A549 treated with DMSO at 1 μM for 4 hours (cell line): ENCODE data around the gene HBM. TPM values are rescaled to one million over a fixed set of nuclear protein-coding genes. Genes with fewer than 3 reads are reported as not detected.

Experiments used
- total RNA-seq: library from RNA; stranded (reverse); fragments of 200-300 nt; extraction: Qiagen RNA extraction; gene quantifications from 5 replicates; pipeline ENCODE4 v1.2.3, GENCODE V29; 2022; ENCODE audit warnings: low read depth

HBM gene
- not detected in 5 replicates for total RNA-seq

GRCh38 chr16:165539-166374, at the start of gene HBM:
TSS of gene HBM (plus strand) at chr16:165978. CDS start at chr16:165998, 20 bp downstream.

GRCh38 chr16:152141-153128, 13.3 kb upstream of the HBM start, which contains the start of gene HBZ:
TSS of gene HBZ (plus strand) at chr16:152644. CDS start at chr16:152910, 266 bp downstream.

DNA sequence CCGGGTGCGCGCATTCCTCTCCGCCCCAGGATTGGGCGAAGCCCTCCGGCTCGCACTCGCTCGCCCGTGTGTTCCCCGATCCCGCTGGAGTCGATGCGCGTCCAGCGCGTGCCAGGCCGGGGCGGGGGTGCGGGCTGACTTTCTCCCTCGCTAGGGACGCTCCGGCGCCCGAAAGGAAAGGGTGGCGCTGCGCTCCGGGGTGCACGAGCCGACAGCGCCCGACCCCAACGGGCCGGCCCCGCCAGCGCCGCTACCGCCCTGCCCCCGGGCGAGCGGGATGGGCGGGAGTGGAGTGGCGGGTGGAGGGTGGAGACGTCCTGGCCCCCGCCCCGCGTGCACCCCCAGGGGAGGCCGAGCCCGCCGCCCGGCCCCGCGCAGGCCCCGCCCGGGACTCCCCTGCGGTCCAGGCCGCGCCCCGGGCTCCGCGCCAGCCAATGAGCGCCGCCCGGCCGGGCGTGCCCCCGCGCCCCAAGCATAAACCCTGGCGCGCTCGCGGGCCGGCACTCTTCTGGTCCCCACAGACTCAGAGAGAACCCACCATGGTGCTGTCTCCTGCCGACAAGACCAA, 6.7 kb downstream of the HBM start, which contains the start of gene HBA2:
TSS of gene HBA2 (plus strand) at position 503 of the 568 bp plus-strand sequence. CDS start at position 540, 37 bp downstream.

GRCh38 chr16:176477-177382, 11.0 kb downstream of the HBM start, which contains the start of gene HBA1:
TSS of gene HBA1 (plus strand) at chr16:176680. CDS start at chr16:176717, 37 bp downstream.

DNA sequence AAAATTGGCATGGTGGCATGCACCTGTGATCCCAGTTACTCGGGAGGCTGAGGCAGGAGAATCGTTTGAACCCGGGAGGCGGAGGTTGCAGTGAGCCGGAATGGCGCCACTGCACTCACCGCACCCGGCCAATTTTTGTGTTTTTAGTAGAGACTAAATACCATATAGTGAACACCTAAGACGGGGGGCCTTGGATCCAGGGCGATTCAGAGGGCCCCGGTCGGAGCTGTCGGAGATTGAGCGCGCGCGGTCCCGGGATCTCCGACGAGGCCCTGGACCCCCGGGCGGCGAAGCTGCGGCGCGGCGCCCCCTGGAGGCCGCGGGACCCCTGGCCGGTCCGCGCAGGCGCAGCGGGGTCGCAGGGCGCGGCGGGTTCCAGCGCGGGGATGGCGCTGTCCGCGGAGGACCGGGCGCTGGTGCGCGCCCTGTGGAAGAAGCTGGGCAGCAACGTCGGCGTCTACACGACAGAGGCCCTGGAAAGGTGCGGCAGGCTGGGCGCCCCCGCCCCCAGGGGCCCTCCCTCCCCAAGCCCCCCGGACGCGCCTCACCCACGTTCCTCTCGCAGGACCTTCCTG, 14.4 kb downstream of the HBM start, which contains the start of gene HBQ1:
TSS of gene HBQ1 (plus strand) at position 359 of the 575 bp plus-strand sequence. CDS start at position 387, 28 bp downstream.

Other genes starting within 250 kb of the HBM start
- gene POLR3K, start 112.4 kb upstream of the HBM start, total RNA-seq, result 37.0 to 43.7 TPM (median 39.4 TPM) in 5 replicates
- 62.5 to 79.9 TPM (median 70.9 TPM) in 5 replicates for gene SNRNP25, start 112.2 kb upstream of the HBM start, total RNA-seq
- gene RHBDF1, start 93.3 kb upstream of the HBM start, total RNA-seq, result 24.9 to 31.2 TPM (median 28.4 TPM) in 5 replicates
- 58.1 to 76.9 TPM (median 69.5 TPM) in 5 replicates for gene MPG, start 87.8 kb upstream of the HBM start, total RNA-seq
- 22.9 to 34.2 TPM (median 29.7 TPM) in 5 replicates for gene NPRL3, start 27.3 kb upstream of the HBM start, total RNA-seq
- 0.12 to 0.26 TPM (median 0.19 TPM) in 3 of 5 replicates, not detected in the others for gene HBZ, start 13.3 kb upstream of the HBM start, total RNA-seq
- gene HBA2, start 6.9 kb downstream of the HBM start, total RNA-seq, result 0.23 to 0.44 TPM (median 0.27 TPM) in 3 of 5 replicates, not detected in the others
- 0.79 to 1.4 TPM (median 1.1 TPM) in 5 replicates for gene HBA1, start 10.7 kb downstream of the HBM start, total RNA-seq
- gene HBQ1, start 14.5 kb downstream of the HBM start, total RNA-seq, result 4.5 to 8.2 TPM (median 6.4 TPM) in 5 replicates
- 39.0 to 56.3 TPM (median 53.5 TPM) in 5 replicates for gene LUC7L, start 63.5 kb downstream of the HBM start, total RNA-seq
- 45.5 to 52.5 TPM (median 48.7 TPM) in 5 replicates for gene FAM234A, start 68.8 kb downstream of the HBM start, total RNA-seq
- gene RGS11, start 110.0 kb downstream of the HBM start, total RNA-seq, result 3.5 to 4.7 TPM (median 4.4 TPM) in 5 replicates
- 1.9 to 3.1 TPM (median 2.4 TPM) in 5 replicates for gene ARHGDIG, start 114.6 kb downstream of the HBM start, total RNA-seq
- gene PDIA2, start 117.2 kb downstream of the HBM start, total RNA-seq, result 0.36 to 0.65 TPM (median 0.46 TPM) in 5 replicates
- 32.2 to 34.8 TPM (median 32.4 TPM) in 5 replicates for gene AXIN1, start 186.7 kb downstream of the HBM start, total RNA-seq
- 115 to 140 TPM (median 129 TPM) in 5 replicates for gene MRPL28, start 204.6 kb downstream of the HBM start, total RNA-seq
- 25.3 to 40.1 TPM (median 34.7 TPM) in 5 replicates for gene PGAP6, start 216.0 kb downstream of the HBM start, total RNA-seq
- 293 to 451 TPM (median 381 TPM) in 5 replicates for gene NME4, start 231.2 kb downstream of the HBM start, total RNA-seq
- 23.0 to 28.9 TPM (median 24.7 TPM) in 5 replicates for gene DECR2, start 235.9 kb downstream of the HBM start, total RNA-seq